Measurements from ENCODE around the gene MIDN. TPM values are rescaled to one million over a fixed set of nuclear protein-coding genes. Genes with fewer than 3 reads are reported as not detected.

Gene MIDN
- polyA plus RNA-seq, 4 donors: 28.1 to 106 (median 33.0) TPM

- Histone ChIP-seq H3K36me3 (ENCODE audit: control insufficient read depth in 3 of 3, insufficient read depth in 2 of 3, low read depth in 1 of 3, low read length in 3 of 3) (peaks cover 20 to 92% (median 24%) of the 10 kb centered on the region in 3 donors), H3K4me3 (ENCODE audit: low read depth in 1 of 3, low read length in 3 of 3) (no peak overlapping the region), H3K4me1 (ENCODE audit: control insufficient read depth in 3 of 3, insufficient read depth in 2 of 3, low read depth in 1 of 3, low read length in 2 of 3) (peaks cover 0 to 14% (median 0%) of the 10 kb centered on the region in 3 donors), H3K9me3 (ENCODE audit: control insufficient read depth in 2 of 2, insufficient read depth in 1 of 2, low read depth in 1 of 2, low read length in 1 of 2) (no peaks in the 10 kb centered on the region), H3K27ac (ENCODE audit: low read depth in 1 of 3, low read length in 2 of 3) (no peak overlapping the region), H3K27me3 (ENCODE audit: control insufficient read depth in 3 of 3, insufficient read depth in 3 of 3, low read length in 3 of 3) (no peaks in the 10 kb centered on the region)
- DNase-seq: peak in 1 of 2 donors; percentile 33
- no peak for FAIRE-seq
- WGBS, 3 donors: 70 to 84% (median 77%) methylated on average over 36 to 48 of the region's 48 CpGs
Measured at GRCh38 chr19:1223018-1223855, 25.1 kb upstream of the MIDN start.

- Histone ChIP-seq H3K36me3 (ENCODE audit: control insufficient read depth in 3 of 3, insufficient read depth in 2 of 3, low read depth in 1 of 3, low read length in 3 of 3) (peaks cover 20 to 84% (median 24%) of the 10 kb centered on the region in 3 donors), H3K4me3 (ENCODE audit: low read depth in 1 of 3, low read length in 3 of 3) (no peak overlapping the region), H3K9me3 (ENCODE audit: control insufficient read depth in 2 of 2, insufficient read depth in 1 of 2, low read depth in 1 of 2, low read length in 1 of 2) (no peaks in the 10 kb centered on the region), H3K4me1 (ENCODE audit: control insufficient read depth in 3 of 3, insufficient read depth in 2 of 3, low read depth in 1 of 3, low read length in 2 of 3) (peaks cover 0 to 11% (median 0%) of the 10 kb centered on the region in 3 donors), H3K27me3 (ENCODE audit: control insufficient read depth in 3 of 3, insufficient read depth in 3 of 3, low read length in 3 of 3) (no peaks in the 10 kb centered on the region), H3K27ac (ENCODE audit: low read depth in 1 of 3, low read length in 2 of 3) (no peak overlapping the region)
- FAIRE-seq (no peak), DNase-seq (no peak)
- 91 to 98% (median 94%) methylated on average over 14 to 16 of the region's 16 CpGs for WGBS, 3 donors
Measured at GRCh38 chr19:1224047-1224825, 24.1 kb upstream of the MIDN start.

- no peaks in the 10 kb centered on the region for H3K9me3 ChIP-seq (ENCODE audit: control insufficient read depth in 2 of 2, insufficient read depth in 1 of 2, low read depth in 1 of 2, low read length in 1 of 2)
- no peak for DNase-seq
- peaks cover 0 to 11% (median 0%) of the 10 kb centered on the region in 3 donors for H3K4me1 ChIP-seq (ENCODE audit: control insufficient read depth in 3 of 3, insufficient read depth in 2 of 3, low read depth in 1 of 3, low read length in 2 of 3)
- WGBS, 3 donors: 86 to 94% (median 90%) methylated on average over 15 to 16 of the region's 16 CpGs
- H3K27me3 ChIP-seq (ENCODE audit: control insufficient read depth in 3 of 3, insufficient read depth in 3 of 3, low read length in 3 of 3): no peaks in the 10 kb centered on the region
- H3K36me3 ChIP-seq (ENCODE audit: control insufficient read depth in 3 of 3, insufficient read depth in 2 of 3, low read depth in 1 of 3, low read length in 3 of 3): peaks cover 20 to 81% (median 24%) of the 10 kb centered on the region in 3 donors
- no peak for FAIRE-seq
- no peak overlapping the region for H3K4me3 ChIP-seq (ENCODE audit: low read depth in 1 of 3, low read length in 3 of 3)
- no peak overlapping the region for H3K27ac ChIP-seq (ENCODE audit: low read depth in 1 of 3, low read length in 2 of 3)
Measured at GRCh38 chr19:1224847-1225246, 23.5 kb upstream of the MIDN start.

GRCh38 chr19:1225440-1226226 is 22.8 kb upstream of the MIDN start:
- no peaks in the 10 kb centered on the region for H3K27me3 ChIP-seq (ENCODE audit: control insufficient read depth in 3 of 3, insufficient read depth in 3 of 3, low read length in 3 of 3)
- WGBS, 3 donors: 85 to 89% (median 89%) methylated on average over 29 of the region's 29 CpGs
- peaks cover 16 to 73% (median 24%) of the 10 kb centered on the region in 3 donors for H3K36me3 ChIP-seq (ENCODE audit: control insufficient read depth in 3 of 3, insufficient read depth in 2 of 3, low read depth in 1 of 3, low read length in 3 of 3)
- peaks cover 0 to 16% (median 0%) of the 10 kb centered on the region in 3 donors for H3K4me1 ChIP-seq (ENCODE audit: control insufficient read depth in 3 of 3, insufficient read depth in 2 of 3, low read depth in 1 of 3, low read length in 2 of 3)
- no peak overlapping the region for H3K27ac ChIP-seq (ENCODE audit: low read depth in 1 of 3, low read length in 2 of 3)
- H3K9me3 ChIP-seq (ENCODE audit: control insufficient read depth in 2 of 2, insufficient read depth in 1 of 2, low read depth in 1 of 2, low read length in 1 of 2): no peaks in the 10 kb centered on the region
- FAIRE-seq: no peak
- H3K4me3 ChIP-seq (ENCODE audit: low read depth in 1 of 3, low read length in 3 of 3): no peak overlapping the region
- no peak for DNase-seq

- H3K27ac ChIP-seq (ENCODE audit: low read depth in 1 of 3, low read length in 2 of 3): no peak overlapping the region
- peaks cover 0 to 19% (median 0%) of the 10 kb centered on the region in 3 donors for H3K4me1 ChIP-seq (ENCODE audit: control insufficient read depth in 3 of 3, insufficient read depth in 2 of 3, low read depth in 1 of 3, low read length in 2 of 3)
- WGBS, 3 donors: 91 to 95% (median 95%) methylated on average over 8 to 11 of the region's 11 CpGs
- H3K36me3 ChIP-seq (ENCODE audit: control insufficient read depth in 3 of 3, insufficient read depth in 2 of 3, low read depth in 1 of 3, low read length in 3 of 3): peaks cover 14 to 67% (median 22%) of the 10 kb centered on the region in 3 donors
- DNase-seq (no peak), FAIRE-seq (no peak)
- no peaks in the 10 kb centered on the region for H3K9me3 ChIP-seq (ENCODE audit: control insufficient read depth in 2 of 2, insufficient read depth in 1 of 2, low read depth in 1 of 2, low read length in 1 of 2)
- no peaks in the 10 kb centered on the region for H3K27me3 ChIP-seq (ENCODE audit: control insufficient read depth in 3 of 3, insufficient read depth in 3 of 3, low read length in 3 of 3)
- no peak overlapping the region for H3K4me3 ChIP-seq (ENCODE audit: low read depth in 1 of 3, low read length in 3 of 3)
Measured at GRCh38 chr19:1226227-1226518, 22.2 kb upstream of the MIDN start.

GRCh38 chr19:1226522-1227303 is 21.7 kb upstream of the MIDN start:
- DNase-seq: no peak
- no peaks in the 10 kb centered on the region for H3K27me3 ChIP-seq (ENCODE audit: control insufficient read depth in 3 of 3, insufficient read depth in 3 of 3, low read length in 3 of 3)
- peaks cover 13 to 62% (median 22%) of the 10 kb centered on the region in 3 donors for H3K36me3 ChIP-seq (ENCODE audit: control insufficient read depth in 3 of 3, insufficient read depth in 2 of 3, low read depth in 1 of 3, low read length in 3 of 3)
- 89 to 93% (median 91%) methylated on average over 47 to 50 of the region's 50 CpGs for WGBS, 3 donors
- no peak for FAIRE-seq
- no peak overlapping the region for H3K27ac ChIP-seq (ENCODE audit: low read depth in 1 of 3, low read length in 2 of 3)
- H3K4me3 ChIP-seq (ENCODE audit: low read depth in 1 of 3, low read length in 3 of 3): no peak overlapping the region
- H3K4me1 ChIP-seq (ENCODE audit: control insufficient read depth in 3 of 3, insufficient read depth in 2 of 3, low read depth in 1 of 3, low read length in 2 of 3): peaks cover 0 to 18% (median 0%) of the 10 kb centered on the region in 3 donors
- H3K9me3 ChIP-seq (ENCODE audit: control insufficient read depth in 2 of 2, insufficient read depth in 1 of 2, low read depth in 1 of 2, low read length in 1 of 2): no peaks in the 10 kb centered on the region

GRCh38 chr19:1227304-1228054 is 20.9 kb upstream of the MIDN start:
- Histone ChIP-seq H3K27me3 (ENCODE audit: control insufficient read depth in 3 of 3, insufficient read depth in 3 of 3, low read length in 3 of 3) (no peaks in the 10 kb centered on the region), H3K4me1 (ENCODE audit: control insufficient read depth in 3 of 3, insufficient read depth in 2 of 3, low read depth in 1 of 3, low read length in 2 of 3) (peaks cover 0 to 26% (median 0%) of the 10 kb centered on the region in 3 donors), H3K4me3 (ENCODE audit: low read depth in 1 of 3, low read length in 3 of 3) (no peak overlapping the region), H3K9me3 (ENCODE audit: control insufficient read depth in 2 of 2, insufficient read depth in 1 of 2, low read depth in 1 of 2, low read length in 1 of 2) (no peaks in the 10 kb centered on the region), H3K36me3 (ENCODE audit: control insufficient read depth in 3 of 3, insufficient read depth in 2 of 3, low read depth in 1 of 3, low read length in 3 of 3) (peaks cover 7 to 55% (median 20%) of the 10 kb centered on the region in 3 donors), H3K27ac (ENCODE audit: low read depth in 1 of 3, low read length in 2 of 3) (no peak overlapping the region)
- DNase-seq (no peak), FAIRE-seq (no peak)
- WGBS, 3 donors: 87 to 91% (median 88%) methylated on average over 54 to 56 of the region's 56 CpGs
